ENCODE measurements around the gene TARS3. TPM values are rescaled to one million over a fixed set of nuclear protein-coding genes. Genes with fewer than 3 reads are reported as not detected.
A peak's percentile ranks its signal among the peaks of the same experiment; 100 is the strongest.

The TARS3 gene
- total RNA-seq, 6 experiments from 2014 or later = 4.5 to 9.4 (median 5.3) TPM

DNA sequence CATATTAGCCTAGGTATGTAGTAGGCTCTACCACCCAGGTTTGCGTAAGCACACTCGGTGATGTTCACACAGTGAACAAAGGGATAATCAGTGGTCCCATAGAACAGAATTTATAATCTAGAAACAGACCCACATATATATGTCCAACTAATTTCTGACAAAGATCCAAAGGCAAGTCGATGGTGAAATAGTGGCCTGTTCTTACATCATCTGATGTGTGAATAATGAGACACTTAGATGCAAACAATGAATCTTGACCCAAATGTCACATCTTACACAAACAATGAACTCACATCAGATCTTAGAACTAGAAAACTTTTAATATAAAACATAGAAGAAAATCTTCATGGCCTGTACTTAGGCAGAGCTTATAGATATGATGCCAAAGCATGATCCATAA lies 54.5 kb downstream of the TARS3 start:
- no peak overlapping the region for H3K4me3 ChIP-seq
- H3K9me3 ChIP-seq = no peaks in the 10 kb centered on the region
- TF ChIP-seq, protein P1, sequence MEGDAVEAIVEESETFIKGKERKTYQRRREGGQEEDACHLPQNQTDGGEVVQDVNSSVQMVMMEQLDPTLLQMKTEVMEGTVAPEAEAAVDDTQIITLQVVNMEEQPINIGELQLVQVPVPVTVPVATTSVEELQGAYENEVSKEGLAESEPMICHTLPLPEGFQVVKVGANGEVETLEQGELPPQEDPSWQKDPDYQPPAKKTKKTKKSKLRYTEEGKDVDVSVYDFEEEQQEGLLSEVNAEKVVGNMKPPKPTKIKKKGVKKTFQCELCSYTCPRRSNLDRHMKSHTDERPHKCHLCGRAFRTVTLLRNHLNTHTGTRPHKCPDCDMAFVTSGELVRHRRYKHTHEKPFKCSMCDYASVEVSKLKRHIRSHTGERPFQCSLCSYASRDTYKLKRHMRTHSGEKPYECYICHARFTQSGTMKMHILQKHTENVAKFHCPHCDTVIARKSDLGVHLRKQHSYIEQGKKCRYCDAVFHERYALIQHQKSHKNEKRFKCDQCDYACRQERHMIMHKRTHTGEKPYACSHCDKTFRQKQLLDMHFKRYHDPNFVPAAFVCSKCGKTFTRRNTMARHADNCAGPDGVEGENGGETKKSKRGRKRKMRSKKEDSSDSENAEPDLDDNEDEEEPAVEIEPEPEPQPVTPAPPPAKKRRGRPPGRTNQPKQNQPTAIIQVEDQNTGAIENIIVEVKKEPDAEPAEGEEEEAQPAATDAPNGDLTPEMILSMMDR (IDR thresholded peaks at IDR 0.05) = no peak
- TF ChIP-seq POLR2A (IDR thresholded peaks at IDR 0.05) = no peak
- intact Hi-C loops (cut with DNase I) = no loop called here
- H3K27me3 ChIP-seq = no peaks in the 10 kb centered on the region
- no peak overlapping the region for H3K27ac ChIP-seq
- ATAC-seq = no peak
- DNase-seq = no peak
- no peaks in the 10 kb centered on the region for H3K4me1 ChIP-seq
- WGBS (ENCODE audit: insufficient coverage, low coverage, low lambda C conversion rate, missing lambda C conversion rate) = 93% methylated on average over 3 of the region's 3 CpGs
- peaks cover 0 to 26% (median 4%) of the 10 kb centered on the region in 4 donors for H3K36me3 ChIP-seq

DNA sequence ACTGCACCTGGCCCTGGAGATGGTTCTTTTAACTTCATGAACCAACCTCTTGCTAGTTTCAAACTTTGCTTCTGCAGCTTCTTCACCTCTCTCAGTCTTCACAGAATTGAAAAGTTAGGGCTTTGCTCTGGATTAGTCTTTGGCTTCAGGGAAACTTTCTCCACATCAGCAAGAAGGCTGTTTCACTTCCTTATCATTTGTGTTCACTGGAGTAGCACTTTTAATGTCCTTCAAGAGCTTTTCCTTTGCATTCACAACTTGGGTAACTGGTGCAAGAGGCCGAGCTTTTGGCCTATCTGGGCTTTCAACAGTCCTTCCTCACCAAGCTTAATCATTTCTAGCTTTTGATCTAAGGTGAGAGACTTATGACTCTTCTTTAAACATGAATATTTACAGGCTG lies 56.4 kb downstream of the TARS3 start:
- Histone ChIP-seq H3K27ac (no peak overlapping the region), H3K4me3 (no peak overlapping the region), H3K9me3 (no peaks in the 10 kb centered on the region), H3K36me3 (peaks cover 0 to 15% (median under 1%) of the 10 kb centered on the region in 4 donors), H3K4me1 (no peaks in the 10 kb centered on the region), H3K27me3 (no peaks in the 10 kb centered on the region)
- ATAC-seq (no peak), DNase-seq (no peak)
- 71% methylated on average over 1 of the region's 1 CpG for WGBS (ENCODE audit: insufficient coverage, low coverage, low lambda C conversion rate, missing lambda C conversion rate)
- TF ChIP-seq, protein P1 (IDR thresholded peaks at IDR 0.05) = no peak
- TF ChIP-seq POLR2A (IDR thresholded peaks at IDR 0.05) = no peak
- intact Hi-C loops (cut with DNase I) = no loop called here

DNA sequence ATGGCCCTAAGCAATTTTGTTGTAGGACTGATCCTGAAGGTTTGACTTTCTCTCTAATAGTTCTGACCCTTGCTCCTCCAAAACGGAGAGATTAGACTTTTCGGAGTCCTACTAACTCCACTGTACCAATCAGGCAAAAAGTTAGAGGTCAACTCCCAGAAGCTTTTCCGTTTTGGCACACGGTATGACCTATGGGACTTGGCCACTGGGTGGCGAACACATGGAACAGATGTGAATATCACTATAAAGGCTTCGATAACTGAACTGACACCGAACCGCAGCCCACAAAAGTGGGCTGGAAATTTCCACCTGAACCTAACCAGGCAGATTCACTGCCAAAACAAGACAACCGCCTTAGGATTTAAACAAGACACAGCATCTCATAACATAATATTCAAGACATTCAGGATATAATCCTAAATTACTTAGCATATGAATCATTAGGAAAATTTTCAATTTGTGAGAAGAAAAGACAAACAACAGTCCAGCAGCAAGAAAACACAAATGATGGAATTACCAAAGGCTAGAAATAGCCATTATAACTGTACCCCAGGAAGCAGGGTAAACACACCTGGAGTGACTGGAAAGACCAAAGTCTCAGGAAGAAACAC lies 59.9 kb downstream of the TARS3 start:
- H3K27me3 ChIP-seq = no peaks in the 10 kb centered on the region
- TF ChIP-seq, protein P1 (IDR thresholded peaks at IDR 0.05) = peak in 1 of 4 donors; percentile 10
- TF ChIP-seq POLR2A (IDR thresholded peaks at IDR 0.05) = no peak
- ATAC-seq = peak; percentile 36 to 57 (median 36)
- no peak for DNase-seq
- H3K4me3 ChIP-seq = no peak overlapping the region
- intact Hi-C loops (cut with DNase I) = no loop called here
- H3K4me1 ChIP-seq = no peaks in the 10 kb centered on the region
- 62% methylated on average over 9 of the region's 9 CpGs for WGBS (ENCODE audit: insufficient coverage, low coverage, low lambda C conversion rate, missing lambda C conversion rate)
- H3K27ac ChIP-seq = no peak overlapping the region
- no peaks in the 10 kb centered on the region for H3K9me3 ChIP-seq
- no peaks in the 10 kb centered on the region for H3K36me3 ChIP-seq

DNA sequence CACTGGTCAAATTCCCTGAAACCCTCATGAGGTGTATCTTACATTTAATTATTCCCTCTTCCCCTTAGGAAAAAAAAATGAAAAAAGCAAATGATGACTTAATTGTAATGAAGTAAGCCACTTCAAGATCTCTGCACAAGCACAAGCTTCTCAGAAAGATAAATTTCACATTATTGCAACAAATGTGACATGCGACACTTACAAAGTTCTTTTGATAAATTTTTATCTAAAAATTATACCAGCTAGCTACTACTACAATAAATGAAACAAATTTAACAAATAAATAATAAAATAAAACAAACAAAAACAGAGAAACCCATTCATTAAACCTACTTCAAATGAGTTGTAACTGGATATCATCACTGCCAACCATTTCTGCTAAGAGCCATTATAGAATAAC lies 62.1 kb downstream of the TARS3 start:
- Histone ChIP-seq H3K36me3 (no peaks in the 10 kb centered on the region), H3K4me3 (no peak overlapping the region), H3K27me3 (no peaks in the 10 kb centered on the region), H3K4me1 (peaks cover 0 to 4% (median 0%) of the 10 kb centered on the region in 4 donors), H3K27ac (no peak overlapping the region), H3K9me3 (no peaks in the 10 kb centered on the region)
- TF ChIP-seq, protein P1 (IDR thresholded peaks at IDR 0.05) = no peak
- no peak for TF ChIP-seq POLR2A (IDR thresholded peaks at IDR 0.05)
- DNase-seq = no peak
- no peak for ATAC-seq
- 100% methylated on average over 1 of the region's 1 CpG for WGBS (ENCODE audit: insufficient coverage, low coverage, low lambda C conversion rate, missing lambda C conversion rate)
- intact Hi-C loops (cut with DNase I) = no loop called here

All from right lobe of liver (tissue), 6 donors.